ENCODE measurements around the gene GPR37L1.
"Not testable (repeated sequence)": the region's sequence is repeated elsewhere in the genome, so short reads cannot be mapped to it uniquely, and the experiment has no call there.

GPR37L1 gene

DNA sequence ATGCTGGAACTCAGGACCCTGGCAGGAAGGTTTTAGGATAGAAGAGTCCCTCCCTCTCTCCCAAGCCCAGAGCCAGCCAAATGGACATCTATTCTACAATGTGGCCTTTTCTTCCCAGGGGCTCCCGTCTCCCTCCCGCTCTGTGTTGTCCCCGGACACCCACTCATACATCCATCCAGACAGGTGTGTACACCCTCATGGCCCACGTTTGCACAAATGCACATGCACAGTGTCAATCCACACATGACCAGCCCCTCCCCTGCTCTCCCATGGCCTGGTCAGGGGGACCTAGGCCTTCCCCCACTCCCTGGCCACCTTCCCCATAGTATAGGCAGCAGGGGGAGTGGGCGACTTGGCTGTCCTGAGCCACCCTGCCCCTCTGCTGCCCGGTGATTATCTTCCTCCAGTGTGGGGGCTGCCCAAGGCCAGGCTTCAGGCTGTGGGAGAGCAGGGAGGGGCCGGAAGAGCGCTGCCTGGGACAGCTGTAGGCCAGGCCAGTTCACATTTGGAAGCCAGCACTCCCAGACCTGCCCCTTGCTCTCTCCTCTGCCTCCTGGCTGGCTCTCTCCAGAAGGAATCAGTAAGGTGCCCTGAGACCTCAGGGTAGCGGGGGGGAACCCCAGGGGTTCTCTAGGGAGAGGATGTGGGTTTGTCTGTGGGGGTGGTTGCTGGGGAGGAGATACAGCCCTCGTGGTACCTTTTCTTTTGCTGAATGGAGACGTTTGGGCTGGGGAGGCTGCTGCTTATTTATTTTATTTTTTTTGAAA is 41.7 kb downstream of the GPR37L1 start:
- Histone ChIP-seq H3K27ac (no peak overlapping the region), H3K4me3 (no peak overlapping the region), H3K9ac (ENCODE audit: insufficient read length) (no peak overlapping the region), H3K36me3 (ENCODE audit: insufficient read depth, low read length) (no peaks in the 10 kb centered on the region), H3K9me3 (ENCODE audit: low read depth, low read length) (no peaks in the 10 kb centered on the region)
- no peak for TF ChIP-seq POLR2AphosphoS5 (IDR thresholded peaks at IDR 0.05; ENCODE audit: borderline replicate concordance, low read depth, low read length)
- TF ChIP-seq EZH2 (IDR thresholded peaks at IDR 0.05) = no peak
- no peak for TF ChIP-seq FOXP2 (optimal IDR thresholded peaks at IDR 0.05; ENCODE audit: control extremely low read depth, extremely low read length, insufficient read depth)
- no peak for DNase-seq (ENCODE audit: low read depth, low spot score)

DNA sequence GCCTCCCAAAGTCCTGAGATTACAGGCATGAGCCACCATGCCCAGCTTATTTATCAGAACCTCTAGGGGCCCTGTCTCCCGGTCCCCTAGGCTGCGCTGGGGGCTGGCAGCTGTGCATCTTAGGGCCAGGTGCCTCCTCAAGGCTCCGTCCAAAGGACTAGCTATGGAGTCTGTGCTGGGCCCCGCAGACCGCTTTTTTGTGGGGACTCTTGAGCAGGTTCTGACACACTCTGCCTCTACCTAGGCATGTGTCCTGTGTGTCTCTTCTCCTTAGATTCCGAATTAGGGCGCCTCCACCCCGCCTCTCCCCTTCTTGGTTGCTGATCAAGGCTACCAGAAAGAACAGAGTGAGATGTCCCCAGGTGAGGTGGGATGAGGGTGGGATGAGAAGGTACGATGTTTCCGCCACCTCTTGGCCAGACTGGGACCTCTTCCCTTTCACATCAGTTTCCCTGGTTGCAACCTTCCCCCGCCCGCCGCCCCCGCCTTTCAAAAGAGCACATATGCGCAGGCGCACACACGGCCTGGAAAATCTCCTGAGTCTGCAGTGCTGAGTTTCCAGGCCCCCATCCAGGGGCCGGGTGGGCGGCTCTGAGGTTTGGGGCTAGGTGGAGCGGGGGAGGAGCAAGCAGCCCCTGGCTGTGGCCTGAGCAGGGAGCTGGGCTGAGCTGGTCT is 42.7 kb downstream of the GPR37L1 start:
- Histone ChIP-seq H3K27ac (no peak overlapping the region), H3K4me3 (no peak overlapping the region)
- TF ChIP-seq EZH2 (IDR thresholded peaks at IDR 0.05) = no peak
- TF ChIP-seq POLR2AphosphoS5 (IDR thresholded peaks at IDR 0.05; ENCODE audit: borderline replicate concordance, low read depth, low read length) = no peak
- TF ChIP-seq FOXP2 (optimal IDR thresholded peaks at IDR 0.05; ENCODE audit: control extremely low read depth, extremely low read length, insufficient read depth) = no peak

DNA sequence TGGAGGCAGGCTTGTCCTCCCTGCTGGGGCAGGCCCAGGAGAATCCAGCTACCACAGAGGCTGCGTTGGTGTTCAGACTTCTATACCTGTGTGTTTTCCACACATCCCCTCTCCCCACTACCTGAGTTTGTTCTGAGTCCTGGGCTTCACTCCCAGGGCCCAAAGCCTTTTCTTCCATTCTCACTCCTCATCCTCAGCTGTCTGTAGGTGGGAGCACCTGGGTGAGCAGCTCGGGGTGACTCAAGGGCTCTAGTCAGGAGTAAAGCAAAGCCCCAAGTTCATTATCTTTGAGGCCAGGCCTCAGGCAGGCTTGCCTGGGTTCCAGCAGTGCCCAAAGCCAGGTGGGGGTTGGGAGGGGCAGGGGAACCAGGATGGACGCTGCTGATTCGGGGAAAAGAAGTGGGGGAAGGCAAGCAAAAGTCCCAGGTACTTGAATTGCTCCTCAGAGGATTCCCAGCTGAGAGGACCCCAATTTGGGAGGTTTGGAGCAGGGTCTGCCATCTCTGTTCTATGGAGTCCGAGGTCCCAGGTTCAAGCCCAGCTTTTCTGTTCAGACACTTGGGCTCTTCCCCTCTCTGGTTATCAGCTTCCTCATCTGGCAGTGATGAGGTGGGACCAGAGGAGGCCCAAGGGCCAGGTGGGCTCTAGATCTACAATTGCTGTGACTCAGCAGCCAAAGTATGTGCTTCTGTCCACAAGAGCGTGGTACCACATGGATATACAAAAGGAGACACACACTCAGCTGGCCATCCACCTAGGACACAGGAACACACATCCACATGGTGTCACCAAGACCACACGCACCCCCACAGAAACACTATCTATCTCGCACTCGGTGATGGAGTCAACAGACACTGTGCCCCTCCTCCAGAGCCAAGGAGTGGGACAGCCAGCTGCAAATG is 43.5 kb downstream of the GPR37L1 start:
- H3K36me3 ChIP-seq (ENCODE audit: insufficient read depth, low read length) = no peaks in the 10 kb centered on the region
- no peak for DNase-seq (ENCODE audit: low read depth, low spot score)
- no peak overlapping the region for H3K4me3 ChIP-seq
- TF ChIP-seq POLR2AphosphoS5 (IDR thresholded peaks at IDR 0.05; ENCODE audit: borderline replicate concordance, low read depth, low read length) (no peak), EZH2 (IDR thresholded peaks at IDR 0.05) (no peak)
- H3K27ac ChIP-seq = no peak overlapping the region
- no peak overlapping the region for H3K9ac ChIP-seq (ENCODE audit: insufficient read length)
- no peaks in the 10 kb centered on the region for H3K9me3 ChIP-seq (ENCODE audit: low read depth, low read length)

More for the DNA sequence above, 42.7 kb downstream of the GPR37L1 start:
- DNase-seq (ENCODE audit: low read depth, low spot score) = no peak
- Histone ChIP-seq H3K36me3 (ENCODE audit: insufficient read depth, low read length) (no peaks in the 10 kb centered on the region), H3K9me3 (ENCODE audit: low read depth, low read length) (no peaks in the 10 kb centered on the region), H3K9ac (ENCODE audit: insufficient read length) (no peak overlapping the region)

DNA sequence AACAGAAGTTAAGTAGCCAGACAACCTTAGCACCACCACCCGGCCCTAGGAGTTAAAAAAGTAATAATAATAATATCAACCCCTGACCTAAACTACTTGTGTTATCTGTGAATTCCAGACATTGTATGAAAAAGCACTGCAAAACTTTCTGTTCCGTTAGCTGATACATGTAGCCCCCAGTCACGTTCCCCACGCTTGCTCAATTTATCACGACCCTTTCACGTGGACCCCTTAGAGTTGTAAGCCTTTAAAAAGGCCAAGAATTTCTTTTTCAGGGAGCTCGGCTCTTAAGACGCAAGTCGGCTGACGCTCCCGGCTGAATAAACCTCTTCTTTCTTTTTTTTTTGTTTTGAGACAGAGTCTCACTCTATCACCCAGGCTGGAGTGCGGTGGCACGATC is 44.3 kb downstream of the GPR37L1 start:
- H3K9ac ChIP-seq (ENCODE audit: insufficient read length); DNase-seq (ENCODE audit: low read depth, low spot score); H3K9me3 ChIP-seq (ENCODE audit: low read depth, low read length); H3K4me3 ChIP-seq; H3K27ac ChIP-seq; H3K36me3 ChIP-seq (ENCODE audit: insufficient read depth, low read length): not testable (repeated sequence)

DNA sequence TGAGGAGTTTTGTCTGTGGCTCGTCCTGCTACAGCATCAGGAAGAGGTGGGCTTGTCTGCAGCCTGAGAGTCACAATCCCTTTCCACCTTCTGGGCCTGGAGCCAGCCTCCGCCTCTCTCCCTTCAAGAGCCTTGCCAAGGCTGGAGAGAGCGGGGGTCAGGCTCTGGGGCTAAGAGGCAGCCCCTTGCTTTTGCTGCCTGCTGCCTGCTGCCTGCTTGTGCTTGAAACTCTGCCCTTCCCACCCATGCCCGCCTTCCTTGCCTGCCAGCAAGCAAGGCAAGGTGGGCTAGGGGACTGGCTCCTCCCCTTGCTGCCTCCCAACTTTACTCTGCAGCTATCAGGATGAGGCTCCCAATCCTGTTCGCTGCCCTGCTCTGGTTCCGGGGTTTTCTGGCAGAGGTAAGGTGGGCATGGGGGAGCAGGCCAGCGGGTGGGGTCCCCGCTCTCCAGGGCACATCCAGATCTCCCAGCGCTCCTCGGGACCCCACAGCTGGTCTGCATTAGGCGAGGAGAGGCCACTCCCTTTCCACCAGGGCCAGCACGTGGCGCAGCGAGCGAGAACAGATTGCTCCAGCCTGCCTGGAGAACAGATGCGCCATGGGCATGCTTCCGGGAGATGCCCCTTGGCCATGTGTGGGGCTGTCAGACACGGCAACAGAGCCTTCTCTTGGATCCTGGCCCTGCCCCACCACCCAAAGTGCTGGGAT is 45.1 kb downstream of the GPR37L1 start:
- H3K36me3 ChIP-seq (ENCODE audit: insufficient read depth, low read length) = no peaks in the 10 kb centered on the region
- DNase-seq (ENCODE audit: low read depth, low spot score) = no peak
- H3K27ac ChIP-seq = peak overlapping the region; percentile 39; the same call in 1 of the 2 replicates
- H3K9ac ChIP-seq (ENCODE audit: insufficient read length) = no peak overlapping the region
- H3K4me3 ChIP-seq = peak overlapping the region; percentile 62
- H3K9me3 ChIP-seq (ENCODE audit: low read depth, low read length) = no peaks in the 10 kb centered on the region
- TF ChIP-seq EZH2 (IDR thresholded peaks at IDR 0.05) = no peak
- TF ChIP-seq FOXP2 (optimal IDR thresholded peaks at IDR 0.05; ENCODE audit: control extremely low read depth, extremely low read length, insufficient read depth) = no peak
- TF ChIP-seq POLR2AphosphoS5 (IDR thresholded peaks at IDR 0.05; ENCODE audit: borderline replicate concordance, low read depth, low read length) = no peak

DNA sequence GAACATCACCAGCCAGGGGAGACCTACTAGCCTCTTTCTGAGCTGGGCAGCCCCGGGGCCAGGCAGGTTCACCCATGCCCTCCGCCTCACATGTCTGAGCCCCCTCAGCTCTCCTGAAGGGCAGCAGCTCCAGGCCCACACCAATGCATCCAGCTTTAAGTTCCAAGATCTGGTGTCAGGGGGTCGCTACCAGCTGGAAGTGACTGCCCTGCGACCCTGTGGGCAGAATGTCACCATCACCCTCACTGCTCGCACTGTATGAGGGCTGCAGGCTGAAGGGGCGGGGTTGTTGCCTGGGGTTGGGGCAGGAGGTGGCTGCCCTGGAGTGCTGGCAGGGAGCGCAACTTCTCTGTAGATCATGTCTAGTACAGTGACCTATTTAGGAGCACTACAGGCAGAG is 46.1 kb downstream of the GPR37L1 start:
- Histone ChIP-seq H3K27ac (no peak overlapping the region), H3K36me3 (ENCODE audit: insufficient read depth, low read length) (no peaks in the 10 kb centered on the region), H3K9me3 (ENCODE audit: low read depth, low read length) (no peaks in the 10 kb centered on the region), H3K4me3 (peak overlapping the region; percentile 62; the same call in 1 of the 2 replicates), H3K9ac (ENCODE audit: insufficient read length) (no peak overlapping the region)
- no peak for TF ChIP-seq POLR2AphosphoS5 (IDR thresholded peaks at IDR 0.05; ENCODE audit: borderline replicate concordance, low read depth, low read length)
- no peak for TF ChIP-seq EZH2 (IDR thresholded peaks at IDR 0.05)
- TF ChIP-seq FOXP2 (optimal IDR thresholded peaks at IDR 0.05; ENCODE audit: control extremely low read depth, extremely low read length, insufficient read depth) = no peak
- no peak for DNase-seq (ENCODE audit: low read depth, low spot score)

DNA sequence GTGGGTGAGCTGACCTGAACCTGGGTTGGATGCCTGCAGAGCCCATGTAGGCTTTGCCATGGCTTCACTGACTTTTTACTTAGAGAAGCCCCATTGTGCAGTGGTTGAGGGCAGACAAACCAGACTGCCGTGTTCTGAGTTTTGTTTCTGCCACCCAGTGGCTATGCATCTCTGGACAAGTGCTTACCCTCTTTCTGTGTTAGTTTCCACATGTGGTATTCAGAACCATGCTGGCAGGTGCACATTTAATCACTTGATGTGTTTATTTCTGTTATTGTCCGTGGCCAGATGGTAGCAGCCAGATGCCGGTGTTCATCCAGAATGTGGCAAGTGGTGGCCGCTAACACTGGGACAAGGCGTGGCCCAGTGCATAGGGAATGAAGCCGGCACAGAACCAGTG is 48.0 kb downstream of the GPR37L1 start:
- DNase-seq (ENCODE audit: low read depth, low spot score) = no peak
- no peak for TF ChIP-seq POLR2AphosphoS5 (IDR thresholded peaks at IDR 0.05; ENCODE audit: borderline replicate concordance, low read depth, low read length)
- no peak for TF ChIP-seq FOXP2 (optimal IDR thresholded peaks at IDR 0.05; ENCODE audit: control extremely low read depth, extremely low read length, insufficient read depth)
- TF ChIP-seq EZH2 (IDR thresholded peaks at IDR 0.05) = no peak
- no peak overlapping the region for H3K27ac ChIP-seq
- H3K36me3 ChIP-seq (ENCODE audit: insufficient read depth, low read length) = no peaks in the 10 kb centered on the region
- no peak overlapping the region for H3K4me3 ChIP-seq
- H3K9ac ChIP-seq (ENCODE audit: insufficient read length) = no peak overlapping the region
- H3K9me3 ChIP-seq (ENCODE audit: low read depth, low read length) = no peaks in the 10 kb centered on the region

Data from SK-N-MC (cell line).